HEK293 (cell line): ENCODE results near the gene NEU3.

Experiments used
- CTCF ChIA-PET: fragments of 350-600 bp; formaldehyde crosslinking; extraction: SDS; loops from one replicate; lab custom pipeline; 2021; ENCODE audit warnings: antibody characterized with exemption; lab: Yijun Ruan, JAX
- POLR2A ChIA-PET: fragments of 300-600 bp; formaldehyde crosslinking; extraction: SDS; loops from one replicate; lab custom pipeline; 2020; ENCODE audit warnings: antibody characterized with exemption, inconsistent platforms; lab: Yijun Ruan, JAX
- H3K27ac ChIP-seq: fragments of 200-500 bp; sonication (Bioruptor generic); 2 replicates; pipeline ENCODE4 v1.5.1; 2014; ENCODE audit warnings: low read depth, low read length, control low read depth, inconsistent platforms; ENCODE audit errors: extremely low read depth
- H3K36me3 ChIP-seq, 2 experiments: fragments of 200-500 bp in 1 of 2; sonication (Bioruptor generic) in 1 of 2; 1 replicate in 1 of 2; 2 replicates in 1 of 2; pipeline ENCODE4 v1.5.1; 2014 to 2017; ENCODE audit warnings: inconsistent platforms in 2 of 2, low read length in 2 of 2; ENCODE audit not compliant: control insufficient read depth in 2 of 2, insufficient read depth in 1 of 2
- H3K4me1 ChIP-seq: fragments of 200-500 bp; sonication (Bioruptor generic); 2 replicates; pipeline ENCODE4 v1.5.1; 2014; ENCODE audit warnings: mild to moderate bottlenecking, low read length, inconsistent platforms; ENCODE audit not compliant: control insufficient read depth, insufficient read depth
- H3K4me3 ChIP-seq: 2 replicates; pipeline ENCODE4 v1.5.1; 2011; ENCODE audit warnings: low read depth, mild to moderate bottlenecking, control low read depth, low read length, moderate library complexity
- H3K9me3 ChIP-seq: fragments of 200-500 bp; sonication (Bioruptor generic); 2 replicates; pipeline ENCODE4 v1.5.1; 2014; ENCODE audit warnings: low read depth, low read length, inconsistent platforms; ENCODE audit not compliant: control insufficient read depth, insufficient read depth
- FEZF1 ChIP-seq: fragments of 450-650 bp; formaldehyde crosslinking; IDR thresholded peaks from 2 replicates; pipeline ENCODE4 v1.5.1; 2016; ENCODE audit warnings: missing biosample characterization, missing genetic modification characterization
- GLI4 ChIP-seq: fragments of 450-650 bp; formaldehyde crosslinking; IDR thresholded peaks from 2 replicates; pipeline ENCODE4 v1.5.1; 2016; ENCODE audit warnings: missing biosample characterization, missing genetic modification characterization
- MZF1 ChIP-seq: fragments of 450-650 bp; formaldehyde crosslinking; IDR thresholded peaks from 2 replicates; pipeline ENCODE4 v1.5.1; 2017; ENCODE audit warnings: missing biosample characterization, missing genetic modification characterization, borderline replicate concordance
- PATZ1 ChIP-seq: fragments of 450-650 bp; formaldehyde crosslinking; IDR thresholded peaks from 2 replicates; pipeline ENCODE4 v1.5.1; 2016; ENCODE audit warnings: missing biosample characterization, missing genetic modification characterization
- TSHZ1 ChIP-seq: fragments of 450-650 bp; formaldehyde crosslinking; IDR thresholded peaks from 2 replicates; pipeline ENCODE4 v1.5.1; 2016; ENCODE audit warnings: missing biosample characterization, missing genetic modification characterization, borderline replicate concordance
- ZBTB48 ChIP-seq: fragments of 450-650 bp; formaldehyde crosslinking; IDR thresholded peaks from 2 replicates; pipeline ENCODE4 v1.5.1; 2016; ENCODE audit warnings: missing biosample characterization, missing genetic modification characterization
- ZNF513 ChIP-seq: fragments of 450-650 bp; IDR thresholded peaks from 2 replicates; pipeline ENCODE4 v1.5.1; 2018; ENCODE audit warnings: missing biosample characterization, missing genetic modification characterization
- ZNF529 ChIP-seq: fragments of 450-650 bp; formaldehyde crosslinking; IDR thresholded peaks from 2 replicates; pipeline ENCODE4 v1.5.1; 2017; ENCODE audit warnings: missing genetic modification characterization, missing biosample characterization; ENCODE audit not compliant: insufficient replicate concordance
- ZNF530 ChIP-seq: fragments of 450-650 bp; formaldehyde crosslinking; IDR thresholded peaks from 2 replicates; pipeline ENCODE4 v1.5.1; 2016; ENCODE audit warnings: low read depth, missing biosample characterization, missing genetic modification characterization
- ZNF544 ChIP-seq: fragments of 450-650 bp; formaldehyde crosslinking; IDR thresholded peaks from 2 replicates; pipeline ENCODE4 v1.5.0; 2017; ENCODE audit warnings: missing biosample characterization, missing genetic modification characterization
- ZNF585B ChIP-seq: fragments of 450-650 bp; formaldehyde crosslinking; IDR thresholded peaks from 2 replicates; pipeline ENCODE4 v1.5.1; 2016; ENCODE audit warnings: missing biosample characterization, missing genetic modification characterization
- ZNF596 ChIP-seq: fragments of 450-650 bp; IDR thresholded peaks from 2 replicates; pipeline ENCODE4 v1.5.0; 2018; ENCODE audit warnings: missing biosample characterization, mild to moderate bottlenecking, missing genetic modification characterization, moderate library complexity
- ZNF621 ChIP-seq: fragments of 450-650 bp; formaldehyde crosslinking; IDR thresholded peaks from 2 replicates; pipeline ENCODE4 v1.5.1; 2017; ENCODE audit warnings: missing biosample characterization, missing genetic modification characterization
- ZSCAN16 ChIP-seq: fragments of 450-650 bp; formaldehyde crosslinking; IDR thresholded peaks from 2 replicates; pipeline ENCODE4 v1.5.1; 2016; ENCODE audit warnings: missing biosample characterization, missing genetic modification characterization

The NEU3 gene

GRCh38 chr11:74971424-74971823 lies 17.3 kb upstream of the NEU3 start:
- no peaks in the 10 kb centered on the region for H3K4me1 ChIP-seq
- TF ChIP-seq ZNF596 (tag by site-specific recombination) (no peak), ZNF529 (tag by site-specific recombination) (no peak)
- TF ChIP-seq, all 188 proteins: peak for 0
- CTCF ChIA-PET = interaction anchor here (0.6 to 1.0 kb wide), 4 partner anchors 11 to 578 kb away, joined by 3 to 4 read pairs (median 3); no protein-coding TSS in a partner anchor
- POLR2A ChIA-PET = interaction anchor here (0.7 kb wide), 1 partner anchor 17 kb away, joined by 5 read pairs; the partner anchor contains the start of gene NEU3
- no peaks in the 10 kb centered on the region for H3K9me3 ChIP-seq
- H3K27ac ChIP-seq = no peak overlapping the region
- H3K4me3 ChIP-seq = no peak overlapping the region
- H3K36me3 ChIP-seq = peaks cover 0 to 74% of the 10 kb centered on the region in 2 experiments; a peak in 2 of 3 replicates

- no peaks in the 10 kb centered on the region for H3K4me1 ChIP-seq
- ChIA-PET POLR2A (no interaction called here), CTCF (interaction anchor here (0.7 kb wide), 1 partner anchor 168 kb away, joined by 4 read pairs; no protein-coding TSS in a partner anchor)
- H3K4me3 ChIP-seq = no peak overlapping the region
- no peaks in the 10 kb centered on the region for H3K9me3 ChIP-seq
- peaks cover 0 to 64% of the 10 kb centered on the region in 2 experiments; a peak in 1 of 3 replicates for H3K36me3 ChIP-seq
- no peak overlapping the region for H3K27ac ChIP-seq
- TF ChIP-seq GLI4 (tag by site-specific recombination) (no peak), PATZ1 (tag by site-specific recombination) (no peak), ZNF621 (tag by site-specific recombination) (no peak), ZNF544 (tag by site-specific recombination) (no peak), MZF1 (tag by site-specific recombination) (no peak), ZSCAN16 (tag by site-specific recombination) (no peak), ZBTB48 (tag by site-specific recombination) (no peak), FEZF1 (tag by site-specific recombination) (no peak)
Measured at GRCh38 chr11:74978041-74978440, 10.7 kb upstream of the NEU3 start.

GRCh38 chr11:74980634-74981033 lies 8.1 kb upstream of the NEU3 start:
- Histone ChIP-seq H3K9me3 (no peaks in the 10 kb centered on the region), H3K27ac (no peak overlapping the region), H3K36me3 (peaks cover 0 to 43% of the 10 kb centered on the region in 2 experiments; a peak in 1 of 3 replicates), H3K4me3 (no peak overlapping the region), H3K4me1 (no peaks in the 10 kb centered on the region)
- POLR2A ChIA-PET = no interaction called here
- CTCF ChIA-PET = no interaction called here
- TF ChIP-seq ZNF513 (tag by site-specific recombination) (no peak), ZNF585B (peak; percentile 48; the same call in 1 of the 2 replicates)

GRCh38 chr11:74981888-74982287 lies 6.8 kb upstream of the NEU3 start:
- ChIA-PET CTCF (interaction anchor here (0.7 to 1.2 kb wide), 5 partner anchors 10 to 52 kb away, joined by 3 read pairs; no protein-coding TSS in a partner anchor), POLR2A (no interaction called here)
- Histone ChIP-seq H3K4me1 (no peaks in the 10 kb centered on the region), H3K36me3 (peaks cover 0 to 32% of the 10 kb centered on the region in 2 experiments; a peak in 1 of 3 replicates), H3K4me3 (no peak overlapping the region), H3K27ac (no peak overlapping the region), H3K9me3 (no peaks in the 10 kb centered on the region)
- TF ChIP-seq ZNF530 (tag by site-specific recombination) (no peak), TSHZ1 (tag by site-specific recombination) (no peak)
